Measurements from ENCODE around the gene BLOC1S1.

The BLOC1S1 gene

DNA sequence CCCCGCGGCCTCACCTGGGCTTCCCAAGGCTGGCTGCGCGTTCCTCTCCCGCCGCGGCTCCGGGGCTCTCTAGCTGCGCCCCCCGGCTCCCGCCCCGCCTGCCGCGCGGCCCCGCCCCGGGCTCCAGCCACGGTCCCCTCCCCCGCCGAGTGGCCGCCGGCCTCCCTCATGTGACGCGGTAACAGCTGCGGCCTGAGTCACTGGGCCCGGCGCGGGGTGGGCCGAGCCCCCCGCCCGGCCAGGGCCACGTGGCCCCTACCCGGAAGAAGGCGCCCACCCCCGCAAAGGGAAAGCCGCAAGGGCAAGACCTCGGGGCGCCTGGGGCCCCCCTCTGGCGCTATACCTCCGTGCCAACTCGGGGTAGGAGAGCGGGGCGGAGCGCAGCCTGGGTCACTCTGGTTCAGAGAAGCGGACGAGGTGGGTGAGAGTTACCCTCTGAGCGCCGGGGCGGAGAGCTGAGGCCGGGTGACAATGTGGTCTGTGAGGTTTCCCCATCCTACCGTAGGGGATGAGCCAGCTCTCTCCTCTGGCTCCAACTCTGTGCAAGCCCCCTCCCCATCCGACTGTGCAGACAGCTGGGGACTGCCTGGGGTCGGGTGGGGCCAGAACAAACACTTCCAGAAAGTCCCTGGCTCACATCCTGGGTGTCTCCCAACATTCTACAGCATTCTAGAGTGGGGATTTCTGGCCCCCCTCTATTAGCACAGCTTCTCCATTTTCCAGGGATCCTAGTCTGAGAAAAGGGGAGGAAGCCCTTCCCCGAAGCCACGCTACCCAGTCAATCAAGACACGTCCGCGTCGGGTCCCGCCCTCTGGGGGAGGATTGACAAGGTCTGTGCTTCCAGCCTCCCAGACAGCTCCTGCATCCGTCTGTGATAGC lies 13.3 kb downstream of the BLOC1S1 start, which contains the start of gene CD63:
Gene CD63, minus strand, starts transcription at position 71 of the 880 bp plus-strand sequence. CDS start 668 bp downstream, outside the sequence.
- peak; percentile 90 for DNase-seq

DNA sequence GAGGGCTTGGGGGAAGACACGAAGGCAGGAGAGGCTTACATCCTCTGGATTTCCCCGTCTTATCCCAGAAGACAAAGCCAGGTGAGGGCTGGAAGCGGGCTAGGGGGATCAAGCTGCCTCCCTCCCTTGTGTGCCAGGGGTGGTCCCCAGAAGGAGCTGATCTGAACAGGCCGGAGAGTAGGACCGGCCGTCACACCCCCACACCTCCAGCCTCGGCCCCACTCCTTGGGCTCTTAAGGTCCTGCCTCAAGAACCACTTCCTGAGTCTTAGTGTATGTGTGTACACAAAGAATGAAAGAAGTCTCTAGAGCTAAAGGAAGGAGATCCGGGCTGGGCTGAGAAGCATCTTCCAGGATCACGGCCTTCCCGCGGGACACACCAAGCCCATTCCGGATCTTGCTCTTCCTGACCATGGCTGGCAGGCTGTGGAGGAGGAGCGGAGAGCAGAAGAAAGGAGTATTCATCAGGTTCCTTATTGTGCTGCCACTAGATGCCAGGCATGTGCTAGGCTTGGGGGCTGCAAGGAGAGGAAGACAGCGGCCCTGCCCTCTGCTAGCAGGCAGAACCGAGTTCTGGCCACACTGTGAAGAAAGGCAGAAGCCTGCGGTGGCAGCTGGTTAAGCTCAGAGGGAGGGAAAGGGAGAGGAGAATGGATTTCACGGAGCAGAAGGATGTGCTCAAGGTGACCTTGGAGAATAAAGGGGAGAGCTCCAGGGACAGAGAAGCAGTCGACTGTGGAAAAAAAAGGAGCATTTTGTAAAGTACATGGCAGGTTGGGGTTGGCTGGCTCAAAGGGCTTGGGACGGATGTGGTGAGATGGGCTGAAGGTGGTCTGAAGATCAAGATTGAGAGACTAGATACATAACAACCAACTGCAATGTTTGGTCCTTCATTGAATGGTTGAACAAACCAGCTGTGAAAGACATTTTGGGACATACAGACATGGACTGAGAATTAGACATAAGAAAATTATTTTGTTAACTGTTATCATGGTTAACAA lies 14.3 kb downstream of the BLOC1S1 start:
- peak; percentile 71 for DNase-seq

DNA sequence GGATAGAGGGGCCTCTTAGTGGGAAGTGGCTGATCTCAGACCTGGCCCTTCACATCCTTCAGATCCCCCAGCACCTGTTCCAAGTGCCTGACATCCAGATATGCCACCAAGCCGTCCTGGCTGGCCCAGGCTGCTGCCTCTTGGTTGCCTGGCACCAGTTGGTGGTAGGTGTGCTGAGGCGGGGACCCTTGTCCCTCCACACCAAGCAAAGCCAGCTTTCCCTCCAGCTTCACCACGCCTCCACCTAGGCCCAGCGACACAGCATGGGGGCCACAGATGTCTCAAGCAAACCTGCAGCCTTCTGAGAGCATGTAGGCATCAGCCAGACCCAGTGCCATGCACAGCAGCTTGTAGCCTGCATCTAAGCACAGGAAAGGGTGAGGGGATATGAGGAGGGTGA lies 16.4 kb downstream of the BLOC1S1 start:
- DNase-seq: no peak

GRCh38 chr12:55733021-55733555 lies 17.2 kb downstream of the BLOC1S1 start:
- DNase-seq: no peak

- peak; percentile 75 for DNase-seq
Measured at GRCh38 chr12:55733858-55734257, 18.0 kb downstream of the BLOC1S1 start.

GRCh38 chr12:55734595-55734994 lies 18.7 kb downstream of the BLOC1S1 start:
- no peak for DNase-seq

DNA sequence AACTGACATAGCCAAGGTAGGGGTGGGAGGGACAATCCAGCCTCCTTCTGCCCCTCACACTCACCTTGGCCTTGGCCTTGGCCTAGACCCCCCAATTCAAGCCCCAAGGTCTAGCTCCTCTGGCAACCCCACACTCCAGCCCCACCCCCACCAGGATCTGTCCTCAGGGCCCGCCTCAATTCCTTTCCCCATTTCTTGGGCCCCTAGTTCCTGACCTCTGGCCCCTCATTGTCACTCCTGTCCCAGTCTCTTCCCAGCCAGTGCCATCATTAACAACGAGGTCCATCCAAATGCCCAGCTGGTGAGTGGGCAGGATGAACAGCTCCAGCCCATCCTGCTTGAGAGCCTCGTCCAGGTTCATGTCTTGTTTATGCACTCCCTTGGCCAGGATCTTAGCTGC lies 20.2 kb downstream of the BLOC1S1 start:
- DNase-seq: no peak

GRCh38 chr12:55736780-55737580 lies 21.1 kb downstream of the BLOC1S1 start:
- peak; percentile 83 for DNase-seq

DNA sequence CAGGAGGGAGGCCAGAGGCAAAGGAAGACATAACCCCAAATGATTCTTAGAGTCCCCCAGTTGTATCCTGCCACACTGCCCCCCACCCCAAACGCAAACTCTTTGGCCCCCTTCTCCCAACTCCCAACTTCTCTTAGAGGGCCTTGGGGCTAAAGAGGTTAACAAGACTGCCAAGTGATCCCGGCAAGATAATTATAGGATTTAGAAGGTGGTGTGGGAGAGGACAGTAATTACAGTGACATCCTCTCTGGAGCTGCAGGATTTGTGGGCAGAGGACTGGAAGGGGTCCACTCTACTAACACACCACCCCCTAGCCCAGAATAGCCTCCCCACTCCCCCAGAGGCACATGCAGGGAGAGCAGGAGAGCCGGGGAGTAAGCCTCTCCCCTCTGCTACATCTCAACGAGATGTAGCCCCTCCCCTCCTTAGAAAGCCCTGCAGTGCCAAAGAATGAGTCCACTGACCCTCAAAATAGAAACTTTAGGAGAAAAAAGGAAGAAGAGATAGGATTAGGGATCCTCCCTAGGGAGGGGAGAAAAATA lies 21.8 kb downstream of the BLOC1S1 start:
- DNase-seq: peak; percentile 40

DNA sequence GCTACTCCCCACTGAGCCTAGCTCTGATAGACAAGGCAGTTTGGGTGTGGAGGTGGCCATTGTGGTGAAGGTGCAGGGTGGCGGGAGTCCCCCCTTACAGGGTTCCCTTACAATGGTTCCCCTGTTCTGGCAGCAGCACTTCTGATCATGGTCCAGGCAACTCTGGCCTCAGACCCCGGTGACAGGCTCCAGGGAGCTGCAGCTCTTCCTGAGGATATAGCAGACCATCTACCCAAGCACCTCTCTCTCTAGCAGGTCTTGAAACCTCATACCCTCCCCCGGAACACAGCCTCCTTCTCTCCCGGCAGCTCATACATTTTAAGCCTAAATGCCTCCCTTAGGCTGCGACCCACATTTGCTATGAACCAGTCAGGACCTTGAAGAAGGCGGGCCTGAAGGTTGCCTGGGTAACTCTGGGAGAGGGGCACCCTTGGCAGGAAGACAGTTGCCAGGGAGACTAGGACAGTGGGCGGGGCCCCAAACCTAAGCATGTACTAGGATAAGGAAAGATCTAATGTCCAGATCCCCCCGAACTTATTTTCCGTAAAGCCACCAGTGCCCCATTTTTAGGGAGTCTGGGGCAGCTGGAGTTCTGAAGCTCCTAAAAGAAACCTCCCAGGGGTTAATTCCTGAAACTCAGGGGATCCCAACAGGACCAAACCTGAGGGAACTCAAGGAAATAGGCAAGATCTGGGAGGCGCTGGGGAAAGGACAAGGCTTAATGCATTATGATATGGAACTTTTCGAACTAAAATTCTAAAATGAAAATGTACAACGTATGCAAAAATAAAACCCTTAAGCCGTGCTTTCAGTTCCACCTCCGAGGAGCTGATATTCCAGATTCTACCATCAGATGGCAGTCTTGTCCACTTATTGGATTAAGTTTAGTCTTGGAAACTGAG lies 22.5 kb downstream of the BLOC1S1 start:
- peak; percentile 93 for DNase-seq

DNA sequence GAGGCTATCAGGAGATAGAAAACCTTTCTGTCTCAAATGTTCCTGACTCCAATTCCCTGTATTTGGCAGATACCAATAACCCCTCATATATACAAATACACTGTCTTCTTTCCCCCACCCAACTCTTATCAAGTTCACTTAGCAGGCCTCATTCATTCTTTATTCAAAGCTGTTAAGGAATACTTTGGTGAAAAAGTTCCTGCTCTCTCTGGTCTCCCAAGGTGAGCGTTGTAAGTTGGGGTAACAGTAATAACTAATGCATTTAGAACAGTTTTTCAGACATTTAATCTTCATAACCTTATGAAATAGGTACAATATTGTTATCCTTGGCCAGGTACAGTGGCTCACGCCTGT lies 23.2 kb downstream of the BLOC1S1 start:
- no peak for DNase-seq

DNA sequence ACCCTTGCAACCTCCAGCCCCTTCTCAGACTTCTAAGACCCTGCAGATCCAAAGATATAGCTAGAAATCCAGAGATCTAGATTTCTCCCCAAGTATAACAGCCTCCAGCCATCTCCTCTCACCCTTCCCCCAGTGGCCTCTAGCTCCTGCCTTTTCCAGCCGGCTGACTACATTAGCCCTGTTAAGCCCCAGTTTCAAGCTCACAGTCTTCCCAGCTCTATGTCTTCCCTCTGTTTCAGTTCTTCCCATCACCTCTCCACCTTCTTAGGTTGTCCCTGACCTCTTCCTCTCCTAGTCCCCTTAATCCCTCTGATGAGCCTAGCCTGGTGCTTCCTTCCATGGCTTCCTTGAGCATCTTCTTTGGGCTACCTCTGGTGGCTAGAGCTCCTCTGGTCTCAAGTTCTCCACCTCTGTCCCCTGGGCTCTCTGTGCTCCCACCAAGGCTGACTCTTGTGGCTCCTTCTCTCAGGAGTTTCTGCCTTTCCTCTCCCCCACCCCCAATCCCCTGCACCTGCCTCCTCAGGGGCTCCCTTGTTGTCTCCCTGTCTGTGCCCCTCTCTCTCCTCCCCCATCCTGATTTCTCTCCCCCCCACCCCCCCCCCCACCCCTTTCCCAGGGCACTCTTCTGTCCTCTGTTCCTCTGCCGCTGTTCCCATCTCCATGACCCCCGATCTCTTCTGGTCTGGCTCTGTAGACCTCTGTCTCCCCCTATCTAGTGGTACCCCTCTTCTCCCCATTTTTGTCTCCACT lies 26.3 kb downstream of the BLOC1S1 start:
- DNase-seq: no peak

- peak; percentile 83 for DNase-seq
Measured at GRCh38 chr12:55742719-55743405, 27.0 kb downstream of the BLOC1S1 start, which contains the start of gene GDF11. GDF11 (plus strand) TSS chr12:55743122; CDS start chr12:55743317, 195 bp downstream.

GRCh38 chr12:55743406-55744339 lies 27.8 kb downstream of the BLOC1S1 start:
- DNase-seq: peak; percentile 63

- no peak for DNase-seq
Measured at GRCh38 chr12:55744340-55745030, 28.6 kb downstream of the BLOC1S1 start.

GRCh38 chr12:55745361-55746173 lies 29.7 kb downstream of the BLOC1S1 start:
- DNase-seq: no peak
